A673 (cell line): ENCODE results near the gene SH3RF3. TPM values are rescaled to one million over a fixed set of nuclear protein-coding genes. Genes with fewer than 3 reads are reported as not detected.

Experiments used
- BruUV-seq: library from RNA; stranded (reverse); fragments of 400-500 nt; replicated peaks from 2 replicates; lab custom pipeline; 2021; lab: Mats Ljungman, UMichigan
- CTCF ChIA-PET: fragments of 300-600 bp; sonication (Branson Sonifier 250); formaldehyde crosslinking; loops from one replicate; lab custom pipeline; 2022; ENCODE audit warnings: antibody characterized with exemption; lab: Charles Lee
- POLR2A ChIA-PET: fragments of 300-600 bp; sonication (Branson Sonifier 250); formaldehyde crosslinking; loops from one replicate; lab custom pipeline; 2022; ENCODE audit warnings: antibody characterized with exemption; ENCODE audit not compliant: low non-redundant PET; lab: Charles Lee
- DNase-seq: peaks from one replicate; pipeline ENCODE4 v3.0.0-alpha.2; 2015; ENCODE audit warnings: low spot score
- H3K27ac ChIP-seq: fragments of 200-600 bp; sonication (generic); 2 replicates; pipeline ENCODE4 v1.5.1; 2016; ENCODE audit warnings: mixed run types, low read depth, mild to moderate bottlenecking, mixed read lengths, antibody characterized with exemption, low read length; ENCODE audit not compliant: poor library complexity, severe bottlenecking
- H3K27me3 ChIP-seq: fragments of 200-600 bp; sonication (generic); replicated peaks from 2 replicates; pipeline ENCODE4 v1.6.1; 2017; ENCODE audit warnings: mixed run types, low read depth, mild to moderate bottlenecking, mixed read lengths, antibody characterized with exemption, low read length; ENCODE audit not compliant: insufficient read depth, poor library complexity
- H3K36me3 ChIP-seq: fragments of 200-600 bp; sonication (generic); 2 replicates; pipeline ENCODE4 v1.6.1; 2016; ENCODE audit warnings: mixed run types, mild to moderate bottlenecking, mixed read lengths, antibody characterized with exemption, low read length; ENCODE audit not compliant: insufficient read depth, poor library complexity, severe bottlenecking
- H3K4me1 ChIP-seq: fragments of 200-600 bp; sonication (generic); 2 replicates; pipeline ENCODE4 v1.6.1; 2017; ENCODE audit warnings: mixed run types, mild to moderate bottlenecking, mixed read lengths, antibody characterized with exemption, low read length; ENCODE audit not compliant: insufficient read depth, poor library complexity, severe bottlenecking
- H3K4me3 ChIP-seq: fragments of 200-600 bp; sonication (generic); 2 replicates; pipeline ENCODE4 v1.5.1; 2016; ENCODE audit warnings: low read depth, mixed run types, mild to moderate bottlenecking, mixed read lengths, low read length; ENCODE audit not compliant: poor library complexity, severe bottlenecking
- H3K9me3 ChIP-seq: fragments of 200-600 bp; sonication (generic); 2 replicates; pipeline ENCODE4 v1.6.1; 2016; ENCODE audit warnings: mixed run types, low read depth, mild to moderate bottlenecking, mixed read lengths, antibody characterized with exemption, low read length; ENCODE audit not compliant: poor library complexity, severe bottlenecking
- EZH2 ChIP-seq: fragments of 200-600 bp; sonication (generic); IDR thresholded peaks from 2 replicates; pipeline ENCODE4 v1.6.1; 2017; ENCODE audit warnings: borderline replicate concordance, low read depth, mild to moderate bottlenecking, mixed read lengths, antibody characterized with exemption, low read length; ENCODE audit not compliant: poor library complexity, severe bottlenecking
- intact Hi-C: fragments of 100-400 bp; cut with micrococcal nuclease; formaldehyde crosslinking; loops from one replicate; pipeline ENCODE4 v1.10.0; 2022; ENCODE audit not compliant: unreplicated experiment
- total RNA-seq: library from RNA; stranded (reverse); gene quantifications from 2 replicates; pipeline ENCODE4 v1.2.3, GENCODE V29; 2021
- TF ChIP-seq, protein P1 (sequence below): fragments of 300-800, 200-600 bp; sonication (generic); conservative IDR thresholded peaks from 2 replicates; pipeline ENCODE4 v1.5.1; 2017; ENCODE audit warnings: low read depth, mild to moderate bottlenecking, antibody characterized with exemption, low read length, moderate library complexity, mixed read lengths

Gene SH3RF3
- total RNA-seq, 1 experiment from 2014 or later: 0.15 TPM

DNA sequence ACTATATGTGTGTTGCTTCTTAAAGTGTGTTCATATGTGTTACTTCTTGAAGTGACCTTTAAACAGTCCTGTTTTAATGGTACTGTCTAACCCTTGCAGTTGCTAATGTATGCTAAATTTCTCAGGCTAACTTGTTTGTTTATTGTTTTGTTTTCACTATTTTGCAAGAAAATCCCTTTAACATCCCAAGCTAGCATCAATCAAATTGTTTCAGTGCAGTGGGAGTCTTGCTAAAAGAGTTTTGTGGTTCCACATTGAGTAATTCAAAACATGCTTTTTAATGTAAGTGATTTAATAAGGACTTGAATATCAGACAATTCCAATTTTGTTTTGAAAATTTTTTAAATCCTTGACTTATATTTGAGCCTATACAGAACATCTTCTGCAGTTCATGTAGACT, 3.6 kb downstream of the SH3RF3 start:
- intact Hi-C loops: no loop called here
- Histone ChIP-seq H3K9me3 (no peaks in the 10 kb centered on the region), H3K27me3 (peaks cover 71% of the 10 kb centered on the region), H3K4me1 (peaks cover 15% of the 10 kb centered on the region), H3K4me3 (no peak overlapping the region), H3K36me3 (no peaks in the 10 kb centered on the region), H3K27ac (no peak overlapping the region)
- POLR2A ChIA-PET: no interaction called here
- DNase-seq: no peak
- TF ChIP-seq, protein P1, sequence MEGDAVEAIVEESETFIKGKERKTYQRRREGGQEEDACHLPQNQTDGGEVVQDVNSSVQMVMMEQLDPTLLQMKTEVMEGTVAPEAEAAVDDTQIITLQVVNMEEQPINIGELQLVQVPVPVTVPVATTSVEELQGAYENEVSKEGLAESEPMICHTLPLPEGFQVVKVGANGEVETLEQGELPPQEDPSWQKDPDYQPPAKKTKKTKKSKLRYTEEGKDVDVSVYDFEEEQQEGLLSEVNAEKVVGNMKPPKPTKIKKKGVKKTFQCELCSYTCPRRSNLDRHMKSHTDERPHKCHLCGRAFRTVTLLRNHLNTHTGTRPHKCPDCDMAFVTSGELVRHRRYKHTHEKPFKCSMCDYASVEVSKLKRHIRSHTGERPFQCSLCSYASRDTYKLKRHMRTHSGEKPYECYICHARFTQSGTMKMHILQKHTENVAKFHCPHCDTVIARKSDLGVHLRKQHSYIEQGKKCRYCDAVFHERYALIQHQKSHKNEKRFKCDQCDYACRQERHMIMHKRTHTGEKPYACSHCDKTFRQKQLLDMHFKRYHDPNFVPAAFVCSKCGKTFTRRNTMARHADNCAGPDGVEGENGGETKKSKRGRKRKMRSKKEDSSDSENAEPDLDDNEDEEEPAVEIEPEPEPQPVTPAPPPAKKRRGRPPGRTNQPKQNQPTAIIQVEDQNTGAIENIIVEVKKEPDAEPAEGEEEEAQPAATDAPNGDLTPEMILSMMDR: no peak
- TF ChIP-seq EZH2: no peak
- CTCF ChIA-PET: no interaction called here
- no TSS peak for BruUV-seq

DNA sequence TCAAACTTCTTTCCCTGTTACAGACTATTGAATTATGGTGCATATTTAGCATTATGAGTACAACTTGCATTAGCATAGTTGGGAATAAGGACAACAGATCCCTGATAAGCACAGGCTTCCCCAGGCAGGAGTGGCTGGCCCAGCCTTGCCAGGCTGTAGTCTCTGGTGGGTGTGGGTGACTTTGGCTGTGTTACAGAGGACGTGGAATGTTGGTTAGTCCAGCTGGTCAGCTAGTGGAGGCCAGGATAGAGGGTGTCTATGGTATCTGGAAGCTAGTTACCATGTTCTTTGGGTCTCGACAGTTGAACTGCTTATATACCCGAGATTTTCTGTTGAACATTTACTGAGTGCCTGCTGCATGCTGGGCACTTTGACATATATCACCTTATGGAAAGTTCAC, 4.7 kb downstream of the SH3RF3 start:
- TF ChIP-seq EZH2: no peak
- TF ChIP-seq, protein P1: no peak
- Histone ChIP-seq H3K27ac (no peak overlapping the region), H3K4me1 (peaks cover 13% of the 10 kb centered on the region), H3K9me3 (no peaks in the 10 kb centered on the region), H3K4me3 (no peak overlapping the region), H3K27me3 (peaks cover 72% of the 10 kb centered on the region), H3K36me3 (no peaks in the 10 kb centered on the region)
- ChIA-PET CTCF (no interaction called here), POLR2A (no interaction called here)
- intact Hi-C loops: no loop called here
- DNase-seq: no peak
- BruUV-seq: no TSS peak

DNA sequence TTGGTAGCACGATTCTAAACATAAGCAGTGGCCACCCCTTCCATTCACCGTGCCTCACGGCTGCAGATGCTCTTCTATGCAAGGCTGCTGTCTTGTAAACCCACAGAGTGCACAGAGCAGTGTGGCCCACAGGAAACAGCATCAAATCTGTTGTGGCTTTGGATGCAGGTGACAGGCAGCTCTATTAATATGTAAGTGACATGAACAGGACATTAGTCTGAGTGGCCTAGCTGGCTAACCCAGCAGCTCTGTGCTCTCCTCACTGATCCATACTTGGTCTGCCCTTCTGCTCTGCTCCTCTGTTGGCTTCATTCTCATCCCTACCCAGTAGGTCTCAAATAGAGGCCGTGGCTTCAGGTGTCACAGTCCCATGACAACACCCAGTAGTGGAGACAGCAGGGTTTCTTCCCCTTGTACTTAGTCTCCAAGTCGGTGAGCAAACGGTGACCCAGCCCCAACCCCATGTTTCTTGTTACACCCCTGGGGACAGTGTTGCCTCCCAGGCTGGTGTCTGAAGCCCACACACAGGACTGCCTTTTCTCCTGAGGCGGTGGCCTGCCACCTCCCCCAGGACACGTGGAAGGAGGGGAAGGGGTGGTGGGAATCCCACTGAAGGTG, 5.8 kb downstream of the SH3RF3 start:
- no peaks in the 10 kb centered on the region for H3K9me3 ChIP-seq
- intact Hi-C loops: no loop called here
- ChIA-PET POLR2A (interaction anchor here (0.7 kb wide), 1 partner anchor 10 kb away, joined by 3 read pairs; no protein-coding TSS in a partner anchor), CTCF (no interaction called here)
- no peak overlapping the region for H3K27ac ChIP-seq
- H3K4me1 ChIP-seq: peaks cover 3% of the 10 kb centered on the region
- DNase-seq: no peak
- H3K27me3 ChIP-seq: peaks cover 68% of the 10 kb centered on the region
- no peak for TF ChIP-seq EZH2
- TF ChIP-seq, protein P1: no peak
- H3K4me3 ChIP-seq: no peak overlapping the region
- no TSS peak for BruUV-seq
- no peaks in the 10 kb centered on the region for H3K36me3 ChIP-seq
